ENCODE results near the gene CFAP45. TPM values are rescaled to one million over a fixed set of nuclear protein-coding genes. Genes with fewer than 3 reads are reported as not detected.

Gene CFAP45
- total RNA-seq, 1 donor from 2014 or later = 1.8 TPM

GRCh38 chr1:159827102-159827490, 72.9 kb downstream of the CFAP45 start:
- intact Hi-C loops (cut with micrococcal nuclease) = loop anchor here (10.0 kb wide), 1 partner anchor 248 kb away; the partner anchor contains the start of gene KCNJ10
- H3K27me3 Mint-ChIP-seq = peaks cover 19% of the 10 kb centered on the region
- H3K4me1 Mint-ChIP-seq = peaks cover 15% of the 10 kb centered on the region
- no peaks in the 10 kb centered on the region for H3K9me3 Mint-ChIP-seq
- ChIA-PET POLR2A (no interaction called here), CTCF (interaction anchor here (1.2 kb wide), 1 partner anchor 27 kb away, joined by 3 read pairs; no protein-coding TSS in a partner anchor)
- no peak for ATAC-seq (ENCODE audit: low read depth)
- DNase-seq = no peak
- H3K4me3 Mint-ChIP-seq = no peak overlapping the region
- no peak for TF ChIP-seq CTCF (IDR thresholded peaks at IDR 0.05)
- H3K27ac Mint-ChIP-seq = no peak overlapping the region
- no peaks in the 10 kb centered on the region for H3K36me3 Mint-ChIP-seq (ENCODE audit: low read depth)

DNA sequence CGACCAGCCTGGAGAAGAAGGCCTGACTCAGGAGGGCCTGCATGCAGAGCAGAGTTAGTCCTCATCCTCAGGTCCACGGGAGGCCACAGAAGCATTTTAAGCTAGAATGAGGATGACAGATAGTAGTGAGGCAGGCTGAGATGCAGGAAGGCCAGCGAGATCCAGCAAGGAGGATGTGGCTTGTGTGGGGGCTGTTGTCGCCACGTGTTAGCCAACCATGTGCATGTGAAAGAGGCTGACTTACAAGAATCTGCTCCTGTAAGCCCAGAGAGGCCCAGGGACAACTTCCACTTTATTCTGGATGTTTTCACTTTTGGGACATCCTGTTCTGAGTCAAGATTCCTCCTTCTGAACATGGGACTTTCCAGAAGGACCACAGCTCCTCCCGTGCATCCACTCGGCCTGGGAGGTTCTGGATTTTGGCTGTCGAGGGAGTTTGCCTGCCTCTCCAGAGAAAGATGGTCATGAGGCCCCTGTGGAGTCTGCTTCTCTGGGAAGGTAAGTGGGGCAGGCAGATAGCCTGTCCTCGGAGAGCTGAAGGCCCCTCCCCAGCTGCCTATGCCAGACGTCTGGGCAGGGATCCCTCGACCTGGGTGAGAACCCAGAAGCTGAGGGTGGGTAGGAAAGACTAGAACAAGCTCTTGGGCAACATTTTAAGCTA, 73.4 kb downstream of the CFAP45 start, which contains the start of gene SLAMF8:
TSS of gene SLAMF8 (plus strand) at position 433 of the 661 bp plus-strand sequence. CDS start at position 459, 26 bp downstream.
- TF ChIP-seq CTCF (IDR thresholded peaks at IDR 0.05) = no peak
- ChIA-PET CTCF (interaction anchor here (1.2 kb wide), 1 partner anchor 27 kb away, joined by 3 read pairs; no protein-coding TSS in a partner anchor), POLR2A (no interaction called here)
- intact Hi-C loops (cut with micrococcal nuclease) = loop anchor here (10.0 kb wide), 1 partner anchor 248 kb away; the partner anchor contains the start of gene KCNJ10
- no peak within 1 kb of the TSS for H3K27ac Mint-ChIP-seq
- H3K36me3 Mint-ChIP-seq (ENCODE audit: low read depth) = no peaks in the 10 kb centered on the region
- no peak within 1 kb of the TSS for H3K4me3 Mint-ChIP-seq
- H3K9me3 Mint-ChIP-seq = no peaks in the 10 kb centered on the region
- ATAC-seq (ENCODE audit: low read depth) (no peak), DNase-seq (no peak)
- peaks cover 19% of the 10 kb centered on the region for H3K27me3 Mint-ChIP-seq
- H3K4me1 Mint-ChIP-seq = peaks cover 15% of the 10 kb centered on the region

GRCh38 chr1:159825564-159825963, 74.4 kb downstream of the CFAP45 start:
- DNase-seq = no peak
- ATAC-seq (ENCODE audit: low read depth) = no peak
- peaks cover 15% of the 10 kb centered on the region for H3K4me1 Mint-ChIP-seq
- TF ChIP-seq CTCF (IDR thresholded peaks at IDR 0.05) = no peak
- no peak overlapping the region for H3K27ac Mint-ChIP-seq
- peaks cover 19% of the 10 kb centered on the region for H3K27me3 Mint-ChIP-seq
- ChIA-PET CTCF (no interaction called here), POLR2A (no interaction called here)
- no peaks in the 10 kb centered on the region for H3K9me3 Mint-ChIP-seq
- no peak overlapping the region for H3K4me3 Mint-ChIP-seq
- intact Hi-C loops (cut with micrococcal nuclease) = loop anchor here (10.0 kb wide), 1 partner anchor 249 kb away; the partner anchor contains the start of gene KCNJ10
- no peaks in the 10 kb centered on the region for H3K36me3 Mint-ChIP-seq (ENCODE audit: low read depth)

DNA sequence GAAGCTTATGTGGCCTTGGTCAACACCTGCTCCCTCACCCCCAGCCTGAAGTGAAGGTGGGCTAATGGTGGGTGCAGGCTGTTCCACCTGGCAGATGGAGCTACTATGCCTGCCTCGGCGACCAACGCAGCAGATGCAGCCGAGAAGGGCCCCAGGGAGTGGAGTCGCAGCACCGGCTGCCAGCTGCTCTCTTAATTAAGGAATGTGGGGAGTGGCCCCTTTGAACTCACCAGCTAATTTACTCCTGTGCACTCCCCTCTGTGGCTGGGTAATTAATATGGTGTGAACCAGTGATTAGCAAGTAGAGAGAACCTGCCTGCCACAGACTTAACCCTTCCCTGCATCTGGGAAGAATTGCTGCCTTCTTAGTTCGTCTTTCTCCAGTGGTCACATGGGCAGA, 76.6 kb downstream of the CFAP45 start:
- intact Hi-C loops (cut with micrococcal nuclease) = loop anchor here (10.0 kb wide), 1 partner anchor 251 kb away; the partner anchor contains the start of gene KCNJ10
- ATAC-seq (ENCODE audit: low read depth) (no peak), DNase-seq (no peak)
- no peak overlapping the region for H3K4me3 Mint-ChIP-seq
- ChIA-PET POLR2A (no interaction called here), CTCF (interaction anchor here (1.1 kb wide), 1 partner anchor 185 kb away, joined by 3 read pairs; no protein-coding TSS in a partner anchor)
- peaks cover 9% of the 10 kb centered on the region for H3K4me1 Mint-ChIP-seq
- no peaks in the 10 kb centered on the region for H3K9me3 Mint-ChIP-seq
- peaks cover 22% of the 10 kb centered on the region for H3K27me3 Mint-ChIP-seq
- no peak for TF ChIP-seq CTCF (IDR thresholded peaks at IDR 0.05)
- no peak overlapping the region for H3K27ac Mint-ChIP-seq
- no peaks in the 10 kb centered on the region for H3K36me3 Mint-ChIP-seq (ENCODE audit: low read depth)

Other genes starting within 250 kb of the CFAP45 start
- gene CRP, start 185.6 kb downstream of the CFAP45 start, total RNA-seq = not detected in 2 replicates
- gene DUSP23, start 119.2 kb downstream of the CFAP45 start, total RNA-seq = 15.5 and 15.7 TPM in 2 replicates
- not detected in 2 replicates for gene FCRL6, start 97.8 kb downstream of the CFAP45 start, total RNA-seq
- 0.27 TPM in 2 replicates for gene SLAMF8, start 73.3 kb downstream of the CFAP45 start, total RNA-seq
- not detected in 2 replicates for gene VSIG8, start 37.5 kb downstream of the CFAP45 start, total RNA-seq
- 327 and 364 TPM in 2 replicates for gene TAGLN2, start 25.3 kb upstream of the CFAP45 start, total RNA-seq
- gene IGSF9, start 45.4 kb upstream of the CFAP45 start, total RNA-seq = not detected in 2 replicates
- not detected in 2 replicates for gene SLAMF9, start 54.1 kb upstream of the CFAP45 start, total RNA-seq
- 4.5 and 5.3 TPM in 2 replicates for gene PIGM, start 131.8 kb upstream of the CFAP45 start, total RNA-seq
- not detected in 2 replicates for gene KCNJ10, start 170.0 kb upstream of the CFAP45 start, total RNA-seq
- gene KCNJ9, start 181.4 kb upstream of the CFAP45 start, total RNA-seq = not detected in 2 replicates
- gene IGSF8, start 198.5 kb upstream of the CFAP45 start, total RNA-seq = 25.4 and 27.9 TPM in 2 replicates
- gene ATP1A2, start 215.6 kb upstream of the CFAP45 start, total RNA-seq = not detected in 2 replicates